Testis (tissue), 2 donors: ENCODE data around the gene DACT3.
"Not testable (repeated sequence)": the region's sequence is repeated elsewhere in the genome, so short reads cannot be mapped to it uniquely, and the experiment has no call there.

Experiments used
- POLR2A ChIP-seq: fragments of 450-650 bp; IDR thresholded peaks from one replicate; pipeline ENCODE4 v1.6.1; 2017; ENCODE audit warnings: antibody characterized with exemption, mild to moderate bottlenecking, moderate library complexity
- TF ChIP-seq, protein P1 (sequence below), 3 experiments: fragments of 450-650 bp in 2 of 3; fragments of 200-600 bp in 1 of 3; sonication (generic) in 1 of 3; IDR thresholded peaks; one replicate each; pipeline ENCODE4 v1.5.1; 2016 to 2019; ENCODE audit warnings: antibody characterized with exemption in 3 of 3, mild to moderate bottlenecking in 2 of 3, moderate library complexity in 1 of 3

DNA sequence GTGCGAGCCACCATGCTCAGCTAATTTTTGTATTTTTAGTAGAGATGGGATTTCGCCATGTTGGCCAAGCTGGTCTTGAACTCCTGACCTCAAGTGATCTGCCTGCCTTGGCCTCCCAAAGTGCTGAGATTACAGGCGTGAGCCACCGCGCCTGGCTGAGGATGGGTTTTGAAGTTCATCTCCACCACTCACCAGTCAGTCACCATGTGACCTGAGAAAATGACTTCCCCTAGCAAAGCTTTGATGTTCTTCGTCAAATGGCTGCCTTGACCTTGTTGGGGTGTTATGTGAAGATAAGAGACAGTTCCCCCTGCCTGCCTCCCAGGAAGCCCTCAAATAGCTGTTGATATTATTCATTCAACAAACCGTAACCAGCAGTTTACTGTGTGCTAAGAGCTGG is 32.0 kb downstream of the DACT3 start:
- TF ChIP-seq, protein P1, sequence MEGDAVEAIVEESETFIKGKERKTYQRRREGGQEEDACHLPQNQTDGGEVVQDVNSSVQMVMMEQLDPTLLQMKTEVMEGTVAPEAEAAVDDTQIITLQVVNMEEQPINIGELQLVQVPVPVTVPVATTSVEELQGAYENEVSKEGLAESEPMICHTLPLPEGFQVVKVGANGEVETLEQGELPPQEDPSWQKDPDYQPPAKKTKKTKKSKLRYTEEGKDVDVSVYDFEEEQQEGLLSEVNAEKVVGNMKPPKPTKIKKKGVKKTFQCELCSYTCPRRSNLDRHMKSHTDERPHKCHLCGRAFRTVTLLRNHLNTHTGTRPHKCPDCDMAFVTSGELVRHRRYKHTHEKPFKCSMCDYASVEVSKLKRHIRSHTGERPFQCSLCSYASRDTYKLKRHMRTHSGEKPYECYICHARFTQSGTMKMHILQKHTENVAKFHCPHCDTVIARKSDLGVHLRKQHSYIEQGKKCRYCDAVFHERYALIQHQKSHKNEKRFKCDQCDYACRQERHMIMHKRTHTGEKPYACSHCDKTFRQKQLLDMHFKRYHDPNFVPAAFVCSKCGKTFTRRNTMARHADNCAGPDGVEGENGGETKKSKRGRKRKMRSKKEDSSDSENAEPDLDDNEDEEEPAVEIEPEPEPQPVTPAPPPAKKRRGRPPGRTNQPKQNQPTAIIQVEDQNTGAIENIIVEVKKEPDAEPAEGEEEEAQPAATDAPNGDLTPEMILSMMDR (IDR thresholded peaks at IDR 0.05): not testable (repeated sequence)
- not testable (repeated sequence) for TF ChIP-seq POLR2A
